ENCODE results near the gene SH3RF1.
"Not testable (repeated sequence)": the region's sequence is repeated elsewhere in the genome, so short reads cannot be mapped to it uniquely, and the experiment has no call there.

The SH3RF1 gene

DNA sequence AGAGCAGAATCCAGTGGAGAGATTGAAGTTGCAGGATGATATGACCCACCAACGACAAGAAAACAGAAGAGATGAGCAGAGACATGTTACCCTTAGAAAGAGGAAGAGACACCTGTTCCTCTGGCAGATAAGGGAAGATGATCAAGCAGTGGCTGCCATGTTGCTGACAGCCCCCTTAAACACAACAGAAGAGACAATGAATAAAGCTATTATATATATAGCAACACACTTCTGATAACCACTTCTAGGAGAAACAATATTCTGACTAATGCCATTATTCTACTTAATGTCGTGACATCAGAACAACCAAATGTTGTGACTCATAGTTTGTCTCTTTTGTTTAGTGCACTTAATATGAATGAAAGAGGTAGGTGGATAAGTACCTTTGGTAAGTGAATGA, 44.9 kb downstream of the SH3RF1 start:
- no peak for DNase-seq (ENCODE audit: low read depth)

DNA sequence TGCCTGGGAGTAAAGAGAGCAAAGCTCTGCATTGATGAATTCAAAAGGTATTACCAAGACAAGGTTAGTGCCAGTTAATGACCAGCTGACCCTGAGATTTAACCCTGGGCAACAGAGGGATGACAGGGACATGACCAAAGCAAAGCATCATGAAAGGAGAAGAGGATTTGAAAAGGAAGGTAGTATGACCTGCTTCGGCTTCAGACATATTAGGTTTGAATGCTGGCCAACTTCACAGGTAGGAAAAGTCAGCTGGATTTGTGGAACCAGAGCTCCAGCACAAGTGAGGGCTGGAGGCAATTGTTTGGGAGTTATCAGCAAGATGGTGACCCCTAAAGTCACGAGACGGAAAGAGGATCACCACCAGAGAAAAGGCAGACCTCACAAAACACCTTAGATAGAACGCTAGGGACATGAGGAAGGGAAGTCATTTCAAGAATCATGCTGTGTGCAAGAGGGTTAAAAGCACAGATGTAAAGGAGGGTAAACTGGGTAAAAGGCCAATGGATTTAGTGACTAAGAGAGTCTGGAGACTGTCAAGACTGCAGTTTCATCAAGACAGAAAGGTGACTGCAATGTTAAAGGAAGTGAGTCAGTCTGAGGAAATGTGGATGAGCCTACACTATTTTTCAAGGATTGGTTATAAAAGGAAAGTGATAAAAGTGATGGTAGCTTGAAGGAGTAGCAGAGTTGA, 45.6 kb downstream of the SH3RF1 start:
- no peak for DNase-seq (ENCODE audit: low read depth)

DNA sequence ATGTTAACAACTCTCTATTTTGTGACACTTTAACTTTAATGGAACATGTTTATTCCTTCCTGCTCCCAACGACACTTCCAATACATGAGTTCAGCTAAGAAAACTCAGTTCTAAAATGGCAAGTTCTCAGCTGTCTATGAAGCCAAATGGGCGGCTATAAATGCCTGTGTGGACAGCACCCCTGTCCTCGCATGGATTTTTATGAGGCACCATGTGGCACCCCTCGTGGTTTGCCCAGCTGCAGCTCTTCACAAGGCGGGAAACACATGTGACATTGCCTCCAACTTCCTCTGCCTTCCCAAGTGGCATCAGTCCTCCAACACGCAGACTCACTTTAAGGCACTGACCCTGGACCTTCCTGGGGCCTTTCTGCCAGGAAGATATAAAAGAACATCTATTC, 48.0 kb downstream of the SH3RF1 start:
- no peak for DNase-seq (ENCODE audit: low read depth)

DNA sequence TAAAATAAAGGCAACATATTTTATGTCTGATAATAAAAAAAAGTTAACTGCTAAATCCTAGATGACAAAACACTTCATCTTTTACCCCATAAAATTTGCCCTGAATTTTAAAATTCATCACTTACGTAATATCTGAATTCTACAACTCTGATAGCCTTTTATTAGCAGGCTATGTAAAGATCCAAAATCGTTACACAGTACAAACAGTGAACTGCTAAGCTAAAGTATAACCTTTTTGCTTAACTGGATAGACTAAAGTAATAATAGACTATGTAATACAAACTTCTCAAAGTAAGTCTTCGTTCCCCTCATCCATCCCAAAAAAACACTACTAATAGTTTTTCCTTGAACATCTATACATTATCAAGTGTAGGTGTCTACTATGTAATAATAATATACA, 49.1 kb downstream of the SH3RF1 start:
- no peak for DNase-seq (ENCODE audit: low read depth)

DNA sequence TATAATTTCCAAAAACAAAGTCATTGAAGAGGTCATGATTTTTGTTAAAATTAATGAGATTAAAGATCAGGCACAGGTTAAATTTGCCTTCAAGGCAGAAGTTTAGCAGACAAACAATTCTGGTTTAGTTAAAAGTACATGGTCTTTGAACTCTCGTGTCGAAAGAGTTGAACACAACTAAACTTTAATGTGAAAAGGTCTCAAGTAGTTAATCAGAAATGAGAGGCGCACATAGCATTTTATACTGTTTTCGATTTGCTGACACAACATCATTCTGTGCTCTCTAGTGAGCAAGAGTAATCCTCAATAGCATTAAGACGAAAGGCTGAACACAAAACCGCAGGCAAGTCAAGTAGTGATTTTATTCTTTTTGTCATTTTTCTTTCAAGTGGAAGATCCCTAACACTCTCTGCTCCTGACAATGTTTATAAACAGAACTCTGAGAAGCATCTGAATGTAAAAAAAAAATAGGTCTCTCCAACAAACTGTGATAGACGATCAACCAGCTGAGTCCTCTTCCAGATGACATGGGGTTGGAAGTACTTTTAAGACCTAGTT, 49.8 kb downstream of the SH3RF1 start:
- DNase-seq (ENCODE audit: low read depth): no peak

DNA sequence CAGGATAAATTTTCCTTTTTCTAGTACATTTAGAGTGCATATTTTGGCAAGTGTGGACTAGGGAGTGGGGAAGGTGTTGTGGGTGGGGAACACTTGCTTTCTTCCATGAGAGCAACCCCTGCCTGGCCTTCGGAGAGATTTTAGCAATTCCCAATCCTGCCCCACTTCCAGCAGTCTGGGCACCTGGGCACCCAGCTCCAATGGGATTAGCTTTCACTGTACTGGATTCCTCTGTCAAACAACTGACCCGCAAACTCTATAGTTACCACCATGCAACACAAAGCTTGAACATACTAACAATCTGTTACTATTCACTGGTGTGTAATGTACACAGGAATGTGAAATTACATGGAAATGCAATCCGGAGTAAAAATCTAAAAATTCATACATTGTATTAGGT, 50.3 kb downstream of the SH3RF1 start:
- DNase-seq (ENCODE audit: low read depth): no peak

DNA sequence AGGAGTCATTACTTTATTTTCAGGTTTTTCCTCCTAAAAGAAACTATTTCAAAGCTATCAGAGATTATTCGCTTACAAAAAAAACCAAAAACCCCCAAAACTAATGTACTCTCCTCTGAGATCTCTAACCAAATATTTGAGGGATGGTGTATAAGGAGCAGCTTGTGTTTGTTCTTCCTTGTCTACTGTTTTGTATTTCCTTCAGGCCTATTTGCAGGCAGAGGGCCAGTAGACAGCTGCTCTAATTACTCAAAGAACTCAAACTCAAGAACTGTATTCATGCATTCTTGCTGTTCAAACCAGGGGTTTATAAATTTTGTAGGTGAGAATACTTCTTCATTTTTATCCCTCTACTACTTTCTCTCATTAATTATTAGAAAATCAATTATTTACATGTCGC, 51.3 kb downstream of the SH3RF1 start:
- no peak for DNase-seq (ENCODE audit: low read depth)

DNA sequence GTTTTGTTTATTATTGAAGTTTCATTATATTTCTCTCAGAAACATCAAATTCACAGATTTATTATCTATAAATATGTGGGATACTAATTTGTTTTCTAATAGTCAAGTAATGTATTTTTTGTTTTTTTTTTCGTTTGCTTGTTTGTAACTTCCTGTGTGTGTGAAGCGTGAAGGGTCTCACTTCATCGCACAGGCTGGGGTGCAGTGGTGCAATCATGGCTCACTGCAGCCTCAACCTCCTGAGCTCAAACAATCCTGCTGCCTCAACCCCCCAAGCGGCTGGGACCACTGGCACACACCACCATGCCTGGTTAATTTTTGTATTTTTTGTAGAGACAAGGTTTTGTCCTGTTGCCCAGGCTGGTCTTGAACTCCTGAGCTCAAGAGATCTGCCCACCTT, 55.1 kb downstream of the SH3RF1 start:
- DNase-seq (ENCODE audit: low read depth): no peak

DNA sequence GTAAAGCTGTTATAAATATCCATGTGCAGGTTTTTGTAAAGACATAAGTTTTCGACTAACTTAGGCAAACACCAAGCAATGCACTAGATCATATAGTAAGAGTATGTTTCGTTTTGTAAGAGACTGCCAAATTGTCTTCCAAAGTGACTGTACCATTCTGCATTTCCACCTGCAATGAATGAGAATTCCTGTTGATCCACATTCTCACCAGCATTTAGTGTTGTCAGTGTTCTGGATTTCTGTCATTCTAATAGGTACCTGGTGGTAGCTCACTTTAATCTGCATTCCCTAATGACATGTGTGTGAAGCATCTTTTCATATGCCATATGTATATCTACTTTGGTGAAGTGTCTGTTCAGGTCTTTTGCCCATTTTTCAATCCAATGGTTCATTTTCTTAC, 57.8 kb downstream of the SH3RF1 start:
- DNase-seq (ENCODE audit: low read depth): no peak

DNA sequence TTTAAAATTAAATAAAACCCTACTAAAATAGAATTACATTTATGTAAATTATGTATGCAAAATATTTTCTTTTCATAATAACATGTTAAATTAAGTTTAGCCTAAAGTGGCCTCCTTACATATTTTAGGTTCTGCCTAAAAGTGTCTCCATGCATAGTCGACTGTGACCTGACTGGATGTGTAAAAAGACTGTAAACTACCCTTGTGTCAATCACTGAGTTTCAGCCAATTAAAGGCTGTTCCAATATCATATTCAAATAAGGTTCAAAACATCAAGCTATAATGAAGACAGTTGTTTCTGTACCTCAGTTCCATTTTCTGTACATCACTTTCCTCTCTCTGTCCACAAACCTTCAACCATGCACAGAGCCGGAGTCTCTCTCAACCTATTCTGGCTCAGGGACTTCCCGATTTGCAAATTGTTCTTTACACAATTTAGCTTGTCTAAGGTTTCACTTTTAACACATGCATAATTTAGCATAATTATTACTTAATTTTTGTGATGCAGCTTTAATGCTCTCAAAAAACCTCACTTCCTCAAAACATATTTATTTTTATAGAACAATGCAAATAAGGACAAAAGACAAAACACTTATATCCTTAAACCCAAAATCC, 60.1 kb downstream of the SH3RF1 start:
- no peak for DNase-seq (ENCODE audit: low read depth)

DNA sequence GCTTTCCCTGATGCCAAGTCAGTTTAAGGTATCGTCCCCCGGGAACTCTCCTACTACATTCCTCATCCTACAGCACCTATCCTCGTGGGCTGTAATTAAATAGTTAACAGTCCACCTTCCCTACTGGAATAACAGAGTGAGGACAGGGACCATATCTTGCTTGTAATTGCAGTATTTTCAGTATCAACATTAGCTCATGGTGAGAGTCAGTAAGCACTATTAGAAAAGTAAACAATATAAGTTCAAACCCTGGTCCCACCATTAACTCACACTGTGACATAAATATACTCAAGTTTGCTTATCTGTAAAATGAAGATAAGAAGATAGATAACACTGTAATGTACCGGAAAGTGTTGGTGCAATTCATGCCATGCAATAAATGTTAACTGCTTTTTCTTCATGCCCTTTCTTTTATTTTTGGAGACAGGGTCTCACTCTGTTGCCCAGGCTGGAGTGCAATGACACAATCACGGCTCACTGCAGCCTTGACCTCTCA, 61.3 kb downstream of the SH3RF1 start:
- no peak for DNase-seq (ENCODE audit: low read depth)

DNA sequence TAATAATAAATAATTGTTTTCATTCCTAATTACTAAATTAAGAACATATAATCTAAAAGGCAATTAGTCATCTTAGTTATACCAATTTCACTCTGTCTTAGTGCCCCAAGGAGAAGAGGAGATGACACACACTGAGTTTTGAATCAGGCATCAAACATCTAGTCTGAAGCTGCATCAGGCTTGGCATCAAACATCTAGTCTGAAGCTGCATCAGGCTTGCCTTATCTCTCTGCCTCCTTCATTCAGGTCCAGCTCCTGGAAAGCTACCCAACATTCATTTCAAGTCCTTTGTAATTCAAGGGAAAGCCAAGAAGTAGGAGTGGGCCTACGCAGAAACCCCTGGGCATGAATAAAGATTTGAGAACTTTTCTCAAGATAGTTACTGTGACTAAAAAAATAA, 62.2 kb downstream of the SH3RF1 start:
- no peak for DNase-seq (ENCODE audit: low read depth)

DNA sequence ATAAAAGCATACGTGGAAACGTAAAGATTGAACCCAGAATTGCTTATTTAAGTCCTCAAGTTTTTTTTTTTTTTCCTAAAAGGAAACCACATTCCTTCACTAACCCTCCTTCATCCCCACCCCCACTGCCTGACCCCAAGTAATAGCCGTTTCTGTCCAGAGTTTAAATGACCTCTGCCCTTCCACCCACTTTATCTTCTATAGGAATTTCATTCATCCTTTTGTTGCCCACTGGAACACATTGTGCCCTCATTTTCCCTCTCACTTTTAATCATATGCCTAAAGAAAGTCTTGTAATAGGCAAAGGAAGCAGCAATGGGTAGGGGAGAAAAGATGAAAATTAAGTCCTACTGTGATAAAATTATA, 62.7 kb downstream of the SH3RF1 start:
- DNase-seq (ENCODE audit: low read depth): no peak

DNA sequence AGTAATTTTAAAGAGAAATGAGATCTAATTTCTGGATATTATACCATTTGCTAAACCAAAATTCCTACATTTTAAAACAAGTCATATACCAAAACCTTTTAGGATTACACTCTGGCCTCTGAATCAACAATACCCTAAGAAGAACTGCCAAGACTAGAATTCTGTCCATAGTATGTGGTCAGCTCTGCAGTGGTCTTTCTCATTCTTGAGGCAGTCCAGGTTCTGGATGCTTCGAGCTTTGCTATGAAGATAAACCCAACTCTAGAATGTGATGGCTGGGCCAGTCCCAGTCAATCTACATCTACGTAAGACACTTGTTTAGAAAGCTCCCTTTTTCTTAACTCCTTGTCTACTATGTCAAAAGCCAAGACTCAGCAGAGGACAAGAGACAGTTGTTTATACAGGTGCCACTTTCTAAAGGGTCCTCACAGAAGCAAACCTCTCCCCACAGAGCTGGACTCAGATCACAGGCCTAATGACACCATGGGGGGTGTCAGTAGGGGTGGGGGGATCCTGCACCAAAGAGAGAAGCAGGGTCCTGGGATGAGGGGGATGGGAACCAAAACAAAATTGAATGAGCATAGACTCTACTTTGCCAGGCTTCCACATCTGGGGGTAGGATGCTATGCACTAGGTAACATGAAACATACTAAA, 63.2 kb downstream of the SH3RF1 start:
- DNase-seq (ENCODE audit: low read depth): no peak

DNA sequence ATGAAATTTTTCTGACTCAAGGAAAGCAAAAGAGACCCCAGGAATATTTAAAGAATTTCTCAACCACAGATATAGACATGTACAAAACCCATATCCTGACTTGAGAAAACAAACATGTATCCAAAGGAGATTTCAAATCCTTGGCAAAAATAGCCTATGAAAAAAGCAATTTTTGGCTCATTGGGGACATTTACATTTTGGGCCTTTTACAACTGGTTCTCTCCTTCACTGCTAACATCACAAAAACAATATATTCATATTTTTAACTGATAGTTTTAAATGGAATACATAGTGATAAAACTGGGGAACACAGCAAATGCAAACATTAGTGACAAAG, 65.0 kb downstream of the SH3RF1 start:
- DNase-seq (ENCODE audit: low read depth): no peak

DNA sequence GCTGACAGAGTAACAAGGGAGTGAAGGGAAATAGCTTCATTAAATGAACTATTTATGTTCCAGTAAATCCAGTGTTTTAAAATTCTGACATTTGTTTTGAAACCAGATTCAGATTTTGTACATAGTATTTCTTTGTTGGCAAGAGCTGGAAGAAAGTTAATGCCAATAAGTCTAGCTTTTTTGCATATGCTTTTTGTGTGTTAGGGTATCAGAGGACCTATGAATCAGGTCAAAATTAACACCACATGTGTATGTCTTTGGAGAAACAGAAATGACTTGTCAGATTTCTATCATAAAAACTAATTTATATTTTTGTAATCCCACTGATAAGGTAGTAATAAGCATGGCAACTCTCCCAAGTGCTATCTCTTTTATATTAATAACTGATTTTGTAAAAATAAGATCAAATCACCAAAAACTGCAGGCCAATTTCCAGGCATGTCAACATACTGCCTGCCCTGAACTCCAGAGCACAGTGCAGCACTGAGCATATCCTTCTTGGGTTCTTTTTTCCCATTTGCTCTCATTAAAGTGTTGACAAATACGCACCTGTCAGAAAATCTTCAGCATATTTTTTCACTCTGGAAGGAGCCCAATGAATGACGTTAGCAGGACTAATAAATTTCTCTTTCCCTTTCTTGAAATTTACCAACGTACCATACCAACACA, 65.5 kb downstream of the SH3RF1 start:
- no peak for DNase-seq (ENCODE audit: low read depth)

DNA sequence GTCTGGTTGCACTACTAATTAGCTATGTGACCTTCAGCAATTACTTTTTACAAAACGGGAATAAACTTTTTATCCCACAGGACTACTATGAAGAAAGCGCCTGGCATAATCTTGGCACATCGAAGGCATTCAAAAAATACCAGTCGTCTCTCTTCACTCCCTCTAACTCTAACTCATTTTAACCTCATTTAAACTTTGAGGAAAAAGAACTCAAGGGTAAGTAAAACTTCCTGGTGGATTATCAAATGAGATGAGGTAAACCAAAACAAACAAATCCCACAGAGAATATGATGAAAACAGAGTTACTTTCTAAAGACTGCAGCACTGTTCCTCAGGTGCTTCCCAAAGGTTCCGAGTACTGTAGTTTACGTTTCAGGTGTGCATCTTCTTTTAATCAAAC, 66.9 kb downstream of the SH3RF1 start:
- DNase-seq (ENCODE audit: low read depth): no peak

DNA sequence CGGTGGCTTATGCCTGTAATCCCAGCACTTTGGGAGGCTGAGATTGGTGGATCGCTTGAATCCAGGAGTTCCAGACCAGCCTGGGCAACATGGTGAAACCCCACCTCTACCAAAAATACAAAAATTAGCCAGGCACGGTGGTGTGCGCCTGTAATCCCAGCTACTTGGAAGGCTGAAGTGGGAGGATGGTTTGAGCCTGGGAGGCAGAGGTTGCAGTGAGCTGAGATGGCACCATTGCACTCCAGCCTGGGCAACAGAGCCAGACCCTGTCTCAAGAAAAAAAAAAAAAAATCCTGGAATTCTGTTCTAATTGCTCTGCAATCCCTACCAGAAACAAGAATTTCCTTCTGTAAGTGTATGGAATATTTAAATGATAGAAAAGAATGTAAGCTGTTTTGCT, 67.5 kb downstream of the SH3RF1 start:
- not testable (repeated sequence) for DNase-seq (ENCODE audit: low read depth)

DNA sequence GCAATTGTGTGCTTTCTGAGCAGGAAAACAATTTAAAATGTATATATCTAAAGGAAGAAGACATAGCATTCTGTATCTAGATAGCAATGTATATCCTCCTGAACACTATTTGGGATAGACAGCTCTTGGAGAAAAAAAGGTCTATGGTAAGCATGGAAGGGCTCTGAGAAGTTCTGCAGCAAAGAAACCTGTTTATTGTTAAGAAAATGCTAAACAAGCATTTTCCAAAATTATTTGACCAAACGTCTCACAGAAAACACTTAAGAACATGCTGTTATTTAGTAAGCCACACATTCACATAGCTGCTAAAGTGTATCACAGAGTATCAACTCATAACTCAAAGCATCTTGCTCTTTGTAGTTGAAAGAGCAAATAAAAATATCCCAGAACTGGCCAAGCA, 67.9 kb downstream of the SH3RF1 start:
- DNase-seq (ENCODE audit: low read depth): no peak

DNA sequence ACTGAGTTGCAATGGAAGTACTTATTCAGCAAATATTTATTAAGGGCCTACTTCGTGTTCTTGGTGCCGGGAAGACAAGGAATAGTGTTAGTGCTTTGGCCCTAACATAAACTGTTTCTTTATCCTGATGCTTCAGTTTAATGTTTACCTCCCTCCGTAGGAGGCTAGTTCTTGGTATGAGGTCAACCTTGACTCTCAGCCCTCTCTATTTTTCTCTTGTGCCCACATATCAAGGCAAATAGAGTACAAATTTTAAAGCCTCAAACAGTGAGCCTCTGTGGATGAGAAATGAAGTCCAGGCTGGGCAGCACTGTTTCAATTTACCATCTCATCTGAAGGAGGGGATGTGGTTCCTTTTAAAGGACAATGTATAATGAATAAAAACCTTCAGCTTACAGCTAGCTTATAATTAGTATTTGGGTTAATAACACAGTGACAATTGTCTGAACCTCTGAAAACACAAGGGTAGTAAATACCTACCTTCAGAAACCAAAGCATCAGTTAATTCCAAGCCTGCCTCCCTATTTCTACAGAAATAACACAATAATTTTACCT, 68.5 kb downstream of the SH3RF1 start:
- no peak for DNase-seq (ENCODE audit: low read depth)

DNA sequence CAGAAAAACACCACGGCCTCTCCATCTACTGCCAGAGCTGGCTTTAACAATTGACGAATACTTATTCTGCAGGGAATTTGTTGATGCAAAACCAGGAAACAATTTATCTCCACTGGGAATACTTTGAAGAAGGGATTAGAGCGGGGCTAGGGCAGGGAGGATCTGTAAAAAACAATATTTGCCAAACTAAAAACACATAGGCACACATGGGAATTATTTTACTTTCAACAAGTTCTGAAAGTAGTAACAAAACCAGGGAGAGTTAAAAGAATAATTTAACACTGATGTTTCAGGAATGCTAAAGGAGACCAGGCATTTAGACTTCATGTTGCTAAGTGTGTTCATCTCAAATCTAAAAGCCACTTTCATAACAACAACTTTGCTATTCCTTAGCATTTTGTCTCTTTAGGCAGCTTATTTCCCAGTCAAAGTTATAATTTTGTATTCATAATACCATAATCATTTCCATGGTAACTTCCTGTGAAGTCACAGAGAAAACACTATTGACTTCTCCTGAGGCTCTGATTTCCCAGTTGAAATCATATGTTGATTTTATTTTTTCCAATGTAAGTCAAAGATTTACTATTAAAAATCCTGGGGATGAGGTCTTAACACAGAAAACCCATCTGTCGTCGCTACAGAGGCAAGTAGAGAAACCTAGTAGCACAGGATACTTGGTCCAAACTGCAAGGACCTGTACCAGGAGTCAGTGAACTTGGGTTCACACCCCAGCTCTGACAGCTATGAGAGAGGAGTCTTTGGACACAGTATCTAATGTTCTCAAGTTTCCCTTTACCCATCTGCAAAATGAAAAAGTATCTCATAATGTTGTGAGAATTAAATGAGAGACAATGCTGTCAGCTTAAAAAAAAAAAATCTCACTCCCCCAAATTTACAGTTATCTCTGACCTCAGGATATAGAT, 69.3 kb downstream of the SH3RF1 start:
- no peak for DNase-seq (ENCODE audit: low read depth)

Measured in activated T-cell treated with anti-CD3 and anti-CD28 coated beads for 48 hours (primary cell).